NCI-H2196 treated with DMSO at 0.1 percent for 48 hours (cell line): ENCODE data around the gene G3BP1.
A peak's percentile ranks its signal among the peaks of the same experiment; 100 is the strongest.
"Not testable (repeated sequence)": the region's sequence is repeated elsewhere in the genome, so short reads cannot be mapped to it uniquely, and the experiment has no call there.

ENCODE experiments used
- DNase-seq: peaks from one replicate; lab custom pipeline; 2025; ENCODE audit not compliant: unreplicated experiment; lab: John Stamatoyannopoulos, UW

The G3BP1 gene

DNA sequence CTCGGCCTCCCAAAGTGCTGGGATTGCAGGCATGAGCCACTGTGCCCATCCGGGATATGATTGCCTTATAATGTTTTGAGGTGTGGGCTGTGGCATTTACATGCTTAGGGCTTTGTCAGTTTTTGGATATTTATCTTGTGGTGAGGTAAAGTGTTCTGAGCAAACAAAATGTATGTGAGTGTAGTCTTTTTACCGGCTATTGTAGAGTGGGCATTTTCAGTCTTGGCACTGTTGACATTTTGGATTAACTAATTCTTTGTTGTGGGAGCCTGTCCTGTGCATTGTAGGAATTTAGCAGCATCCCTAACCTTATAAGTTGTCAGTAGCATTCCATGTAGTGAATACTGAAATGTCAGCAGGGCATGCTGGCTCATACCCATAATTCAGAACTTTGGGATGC is 21.6 kb downstream of the G3BP1 start:
- DNase-seq, result no peak

GRCh38 chr5:151795426-151795825 is 23.7 kb downstream of the G3BP1 start:
- DNase-seq, result no peak

DNA sequence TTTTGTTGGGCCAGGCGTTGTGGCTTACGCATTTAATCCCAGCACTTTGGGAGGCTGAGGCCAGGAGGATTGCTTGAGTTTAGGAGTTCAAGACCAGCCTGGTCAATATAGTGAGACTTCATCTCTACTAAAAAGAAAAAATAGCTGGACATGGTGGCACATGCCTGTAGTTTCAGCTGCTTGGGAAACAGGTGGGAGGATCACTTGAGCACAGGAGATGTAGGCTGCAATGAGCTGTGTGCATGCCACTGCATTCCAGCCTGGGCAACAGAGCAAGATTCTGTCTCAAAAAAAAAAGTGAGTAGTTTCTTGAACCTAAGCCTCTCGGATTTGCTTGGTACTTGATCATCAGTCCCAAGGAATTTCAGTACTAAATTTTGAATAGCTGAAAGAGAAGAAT is 26.9 kb downstream of the G3BP1 start:
- DNase-seq, result no peak

GRCh38 chr5:151799407-151799806 is 27.7 kb downstream of the G3BP1 start:
- DNase-seq, result no peak

GRCh38 chr5:151800532-151800931 is 28.8 kb downstream of the G3BP1 start:
- DNase-seq, result no peak

DNA sequence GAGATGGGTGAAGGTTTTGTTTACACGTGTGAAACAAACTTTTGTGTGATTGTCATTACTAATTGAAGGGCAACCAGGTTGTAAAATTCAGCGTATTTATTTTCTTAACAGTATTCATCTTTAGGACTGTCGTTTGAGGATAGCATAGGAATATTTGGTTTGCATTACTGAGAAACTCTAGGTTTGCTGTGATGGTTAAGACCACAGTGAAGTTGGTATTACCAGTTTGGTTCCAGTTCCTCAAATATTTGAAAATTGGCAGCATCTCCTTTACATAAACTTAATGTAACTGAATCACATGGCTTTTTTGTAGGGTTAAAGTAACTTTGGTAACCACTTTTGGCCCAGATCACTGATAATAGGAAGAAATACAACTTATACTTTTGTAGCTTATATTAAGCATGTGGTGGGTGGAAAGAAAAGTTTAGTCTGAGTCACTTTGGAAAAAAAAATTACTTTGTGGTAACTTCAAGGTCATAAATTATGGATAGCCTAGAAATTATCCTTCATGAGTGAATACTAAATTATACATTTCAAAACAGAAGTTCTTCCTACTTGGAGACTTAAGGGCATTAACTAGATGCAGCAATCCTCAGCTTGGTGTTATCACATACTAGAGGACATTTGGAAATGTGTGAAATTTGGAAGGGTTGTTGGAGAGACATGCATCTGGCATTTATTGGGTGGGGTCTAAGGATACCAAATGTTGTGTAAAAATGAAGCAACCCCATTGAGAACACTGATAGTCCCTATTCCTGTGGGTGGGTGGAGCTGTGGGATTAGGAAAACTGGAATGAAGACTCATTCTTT is 33.9 kb downstream of the G3BP1 start:
- no peak for DNase-seq

DNA sequence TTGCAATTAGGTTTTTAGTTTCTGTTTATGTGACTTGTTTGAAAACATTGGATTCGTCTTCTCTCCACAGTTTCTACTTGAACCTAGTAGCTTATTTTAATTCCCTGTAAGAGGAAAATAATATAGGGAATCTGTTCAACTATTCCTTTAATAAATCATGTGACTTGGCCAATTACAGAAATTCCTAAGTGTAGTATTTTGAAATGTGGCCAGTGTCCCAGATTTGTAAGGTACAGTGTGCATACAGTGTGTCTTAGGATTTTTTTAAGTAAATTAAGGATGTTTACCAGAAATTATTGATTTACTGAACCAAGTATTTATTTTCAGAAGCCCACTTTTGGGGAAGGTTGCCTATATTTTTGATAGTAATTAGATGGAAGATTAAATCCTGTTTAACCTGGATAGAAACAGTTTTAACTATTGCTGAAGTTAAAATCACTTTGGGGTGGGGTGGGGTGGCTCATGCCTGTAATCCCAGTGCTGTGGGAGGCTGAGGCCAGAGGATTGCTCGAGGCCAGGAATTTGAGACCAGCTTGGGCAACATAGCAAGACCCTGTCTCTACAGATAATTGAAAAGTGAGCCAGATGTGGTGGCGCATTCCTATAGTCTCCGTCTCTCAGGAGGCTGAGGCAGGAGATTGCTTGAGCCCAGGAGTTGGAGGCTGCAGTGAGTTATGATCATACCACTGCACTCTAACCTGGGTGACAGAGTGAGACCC is 36.9 kb downstream of the G3BP1 start:
- DNase-seq, result no peak

- DNase-seq, result no peak
Observed at GRCh38 chr5:151810449-151810848, 38.7 kb downstream of the G3BP1 start.

DNA sequence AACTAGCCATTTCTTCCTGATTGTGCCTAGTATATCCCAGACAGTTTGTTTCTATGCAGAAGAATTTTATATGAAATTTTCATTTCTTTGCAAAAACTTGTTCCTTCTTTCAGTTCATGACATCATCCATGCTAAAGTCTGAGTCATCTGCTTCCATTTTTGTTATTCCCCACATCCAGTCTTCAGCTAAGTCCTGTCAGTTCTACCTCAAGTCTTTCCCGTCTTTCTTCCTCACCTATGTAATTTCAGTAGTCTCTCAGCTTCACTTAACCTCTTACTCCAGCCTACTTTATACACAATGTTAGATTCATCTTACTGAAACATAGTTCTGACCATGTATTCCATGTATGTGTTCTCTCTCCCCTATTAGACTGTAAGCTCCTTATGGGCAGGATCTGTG is 39.1 kb downstream of the G3BP1 start:
- DNase-seq, result no peak

GRCh38 chr5:151811593-151812321 is 40.0 kb downstream of the G3BP1 start:
- no peak for DNase-seq

- no peak for DNase-seq
Observed at GRCh38 chr5:151812757-151813309, 41.1 kb downstream of the G3BP1 start.

- DNase-seq, result no peak
Observed at GRCh38 chr5:151815051-151815450, 43.3 kb downstream of the G3BP1 start.

GRCh38 chr5:151819830-151820229 is 48.1 kb downstream of the G3BP1 start:
- DNase-seq, result no peak

- no peak for DNase-seq
Observed at GRCh38 chr5:151820271-151820670, 48.5 kb downstream of the G3BP1 start.

DNA sequence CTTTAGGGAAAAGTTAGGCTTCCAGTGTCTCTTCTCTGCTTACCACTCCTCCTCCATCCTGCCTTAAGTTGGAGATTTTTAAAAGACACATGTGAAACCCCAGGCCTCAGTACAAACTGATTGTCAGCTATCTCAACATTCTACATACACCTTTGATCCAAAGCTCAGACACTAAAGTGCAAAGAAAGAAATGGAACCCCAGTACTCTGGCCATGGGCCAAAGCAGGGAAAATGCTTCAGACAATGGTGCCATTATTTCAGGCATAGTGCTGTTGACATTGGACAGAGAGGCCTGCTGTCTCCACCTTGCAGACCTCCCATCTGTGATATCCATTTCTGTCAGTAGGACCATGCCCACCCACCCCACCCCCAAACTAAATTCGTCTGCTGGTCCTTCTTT is 49.1 kb downstream of the G3BP1 start:
- DNase-seq, result no peak

DNA sequence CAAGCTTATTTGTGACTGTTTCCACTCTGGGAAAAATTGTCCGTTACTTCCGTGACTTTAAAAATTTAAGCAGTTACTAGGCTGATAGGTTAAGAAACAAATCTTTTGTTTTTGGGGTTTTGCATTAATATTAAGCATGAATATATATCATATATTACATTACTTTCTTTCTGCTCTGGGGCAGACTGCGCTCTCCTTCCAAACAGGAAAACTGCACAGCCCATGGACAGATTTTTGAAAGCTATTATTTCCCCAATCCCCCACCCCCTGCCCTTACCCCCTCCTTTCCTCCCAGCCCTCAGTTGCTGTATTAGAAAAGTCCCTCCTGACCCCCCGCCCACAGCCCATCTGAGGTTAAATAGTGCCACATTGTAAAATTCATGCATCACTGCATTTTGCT is 50.4 kb downstream of the G3BP1 start:
- DNase-seq, result no peak

GRCh38 chr5:151825445-151825844 is 53.7 kb downstream of the G3BP1 start:
- peak; percentile 66 for DNase-seq

GRCh38 chr5:151829370-151829769 is 57.6 kb downstream of the G3BP1 start:
- DNase-seq, result no peak

DNA sequence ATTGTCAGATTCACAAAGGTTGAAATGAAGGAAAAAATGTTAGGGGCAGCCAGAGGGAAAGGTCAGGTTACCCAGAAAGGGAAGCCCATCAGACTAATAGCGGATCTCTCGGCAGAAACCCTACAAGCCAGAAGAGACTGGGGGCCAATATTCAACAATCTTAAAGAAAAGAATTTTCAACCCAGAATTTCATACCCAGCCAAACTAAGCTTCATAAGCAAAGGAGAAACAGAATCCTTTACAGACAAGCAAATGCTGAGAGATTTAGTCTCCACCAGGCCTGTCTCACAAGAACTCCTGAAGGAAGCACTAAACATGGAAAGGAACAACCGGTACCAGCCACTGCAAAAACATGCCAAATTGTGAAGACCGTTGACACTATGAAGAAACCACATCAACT is 61.1 kb downstream of the G3BP1 start:
- DNase-seq, result not testable (repeated sequence)

DNA sequence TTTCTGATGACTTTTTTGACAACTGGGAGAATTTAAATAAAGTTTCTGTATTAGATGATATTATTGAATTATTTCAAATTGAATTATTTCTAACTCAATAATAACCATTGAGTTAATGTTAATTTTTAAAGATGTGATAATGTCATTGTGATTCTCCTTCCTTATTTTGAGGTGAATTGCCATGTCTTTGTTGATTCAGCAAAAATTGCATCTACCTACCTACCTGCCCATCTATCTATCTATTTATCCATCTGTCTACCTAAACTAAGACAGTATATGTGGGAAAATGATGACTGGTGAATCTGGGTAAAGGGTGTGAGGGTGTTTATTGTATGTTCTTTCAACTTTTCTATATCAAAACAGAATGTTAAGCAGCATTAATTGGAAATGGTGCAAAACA is 75.0 kb downstream of the G3BP1 start:
- no peak for DNase-seq

DNA sequence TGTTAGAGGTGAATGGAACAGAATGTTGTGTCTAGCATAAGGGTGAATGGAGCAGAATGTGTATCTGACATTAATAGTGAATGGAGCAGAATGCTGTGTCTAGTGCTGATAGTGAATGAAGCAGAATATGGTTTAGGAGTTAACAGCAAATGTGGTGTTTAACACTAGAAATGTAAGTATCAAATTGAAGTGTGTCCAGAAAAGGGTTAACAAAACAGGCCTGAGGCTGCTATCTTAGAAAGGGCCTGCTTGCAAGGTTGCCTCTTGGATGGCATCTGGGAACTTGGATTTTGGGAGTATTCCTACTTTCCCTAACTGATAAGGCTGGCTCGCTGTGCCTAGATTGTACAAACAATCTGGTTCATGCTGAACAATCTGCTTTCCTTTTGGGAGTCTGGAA is 76.1 kb downstream of the G3BP1 start:
- DNase-seq, result no peak

- no peak for DNase-seq
Observed at GRCh38 chr5:151855701-151856100, 83.9 kb downstream of the G3BP1 start.
